Sigmoid colon (tissue), 7 donors: ENCODE measurements around the gene SRRM3. TPM values are rescaled to one million over a fixed set of nuclear protein-coding genes. Genes with fewer than 3 reads are reported as not detected.
"Not testable (repeated sequence)": the region's sequence is repeated elsewhere in the genome, so short reads cannot be mapped to it uniquely, and the experiment has no call there.

ENCODE experiments used
- DNase-seq: peaks from one replicate; pipeline ENCODE4 v3.0.0-alpha.2; 2019
- H3K27ac ChIP-seq, 4 donors: fragments of 200-600 bp; sonication (generic); one replicate each; pipeline ENCODE4 v1.5.1; 2016 to 2019; ENCODE audit warnings: mild to moderate bottlenecking in 1 of 4
- H3K27me3 ChIP-seq, 3 donors: fragments of 200-600 bp; sonication (generic); one replicate each; pipeline ENCODE4 v1.5.1; 2019; ENCODE audit warnings: mild to moderate bottlenecking in 1 of 3
- H3K36me3 ChIP-seq, 4 donors: fragments of 200-600 bp; sonication (generic); one replicate each; pipeline ENCODE4 v1.5.1; 2016 to 2019
- H3K4me1 ChIP-seq, 4 donors: fragments of 200-600 bp; sonication (generic); one replicate each; pipeline ENCODE4 v1.5.1; 2017 to 2019
- H3K4me3 ChIP-seq, 4 donors: fragments of 200-600 bp; sonication (generic); one replicate each; pipeline ENCODE4 v1.5.1; 2017 to 2019; ENCODE audit warnings: mild to moderate bottlenecking in 2 of 4, moderate library complexity in 1 of 4
- H3K9me3 ChIP-seq, 4 donors: fragments of 200-600 bp in 3 of 4; sonication (generic) in 3 of 4; one replicate each; pipeline versions ENCODE4 v1.5.1 to v1.6.1; 2013 to 2019
- EP300 ChIP-seq, 4 donors: sonication (generic); formaldehyde crosslinking; IDR thresholded peaks; one replicate each; pipeline ENCODE4 v1.6.1; 2017; ENCODE audit warnings: antibody characterized with exemption in 4 of 4
- POLR2A ChIP-seq, 2 donors: fragments of 450-650 bp; IDR thresholded peaks; one replicate each; pipeline ENCODE4 v1.6.1; 2016; ENCODE audit warnings: antibody characterized with exemption in 2 of 2, mild to moderate bottlenecking in 2 of 2, moderate library complexity in 2 of 2
- POLR2AphosphoS5 ChIP-seq, 4 donors: sonication (generic); formaldehyde crosslinking; IDR thresholded peaks; one replicate each; pipeline ENCODE4 v1.6.1; 2017; ENCODE audit warnings: antibody characterized with exemption in 4 of 4
- WGBS, 2 donors: extraction: QIAGEN DNeasy Blood & Tissue Kit; methylation state at CpG; one replicate each; pipeline ENCODE4 v1.1.7; 2013; 5-methylcytosine and 5-hydroxymethylcytosine counted together
- intact Hi-C: fragments of 100-400 bp; cut with DNase I; formaldehyde crosslinking; loops from one replicate; pipeline ENCODE4 v1.15.1; 2023
- polyA plus RNA-seq, 3 donors: library from polyadenylated mRNA; stranded (reverse); fragments of 200-250 nt; gene quantifications; one replicate each; pipeline ENCODE4 v1.2.3, GENCODE V29; 2013
- total RNA-seq, 4 donors: library from RNA; depleted of rRNA; stranded (reverse); fragments of >200 nt; gene quantifications; one replicate each; pipeline ENCODE4 v1.1.0, GENCODE V29; 2016
- TF ChIP-seq, protein P1 (sequence below), 4 experiments: fragments of 450-650 bp in 3 of 4; fragments of 200-600 bp in 1 of 4; IDR thresholded peaks; one replicate each; pipeline ENCODE4 v1.5.1; 2016 to 2019; ENCODE audit warnings: antibody characterized with exemption in 4 of 4, mild to moderate bottlenecking in 3 of 4, moderate library complexity in 2 of 4
- donor health status: healthy with polysubstance abuse.
- donor health status: Bipolar disorder and iron deficiency.
- donor health status: healthy.

The SRRM3 gene, protein sequence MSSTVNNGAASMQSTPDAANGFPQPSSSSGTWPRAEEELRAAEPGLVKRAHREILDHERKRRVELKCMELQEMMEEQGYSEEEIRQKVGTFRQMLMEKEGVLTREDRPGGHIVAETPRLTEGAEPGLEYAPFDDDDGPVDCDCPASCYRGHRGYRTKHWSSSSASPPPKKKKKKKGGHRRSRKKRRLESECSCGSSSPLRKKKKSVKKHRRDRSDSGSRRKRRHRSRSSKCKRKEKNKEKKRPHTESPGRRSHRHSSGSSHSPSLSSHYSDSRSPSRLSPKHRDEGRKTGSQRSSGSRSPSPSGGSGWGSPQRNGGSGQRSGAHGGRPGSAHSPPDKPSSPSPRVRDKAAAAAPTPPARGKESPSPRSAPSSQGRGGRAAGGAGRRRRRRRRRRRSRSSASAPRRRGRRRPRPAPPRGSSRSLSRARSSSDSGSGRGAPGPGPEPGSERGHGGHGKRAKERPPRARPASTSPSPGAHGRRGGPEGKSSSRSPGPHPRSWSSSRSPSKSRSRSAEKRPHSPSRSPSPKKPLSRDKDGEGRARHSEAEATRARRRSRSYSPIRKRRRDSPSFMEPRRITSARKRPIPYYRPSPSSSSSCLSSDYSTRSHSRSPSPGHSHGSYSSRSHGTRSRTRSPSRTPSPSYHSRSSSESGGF
- total RNA-seq (10 to 100 TPM in 1 of 4 donors, 1 to 10 TPM in 3; 1.6 to 16.1 (median 6.3) TPM), polyA plus RNA-seq (1 to 10 TPM; 1.4 to 2.2 (median 1.8) TPM)

DNA sequence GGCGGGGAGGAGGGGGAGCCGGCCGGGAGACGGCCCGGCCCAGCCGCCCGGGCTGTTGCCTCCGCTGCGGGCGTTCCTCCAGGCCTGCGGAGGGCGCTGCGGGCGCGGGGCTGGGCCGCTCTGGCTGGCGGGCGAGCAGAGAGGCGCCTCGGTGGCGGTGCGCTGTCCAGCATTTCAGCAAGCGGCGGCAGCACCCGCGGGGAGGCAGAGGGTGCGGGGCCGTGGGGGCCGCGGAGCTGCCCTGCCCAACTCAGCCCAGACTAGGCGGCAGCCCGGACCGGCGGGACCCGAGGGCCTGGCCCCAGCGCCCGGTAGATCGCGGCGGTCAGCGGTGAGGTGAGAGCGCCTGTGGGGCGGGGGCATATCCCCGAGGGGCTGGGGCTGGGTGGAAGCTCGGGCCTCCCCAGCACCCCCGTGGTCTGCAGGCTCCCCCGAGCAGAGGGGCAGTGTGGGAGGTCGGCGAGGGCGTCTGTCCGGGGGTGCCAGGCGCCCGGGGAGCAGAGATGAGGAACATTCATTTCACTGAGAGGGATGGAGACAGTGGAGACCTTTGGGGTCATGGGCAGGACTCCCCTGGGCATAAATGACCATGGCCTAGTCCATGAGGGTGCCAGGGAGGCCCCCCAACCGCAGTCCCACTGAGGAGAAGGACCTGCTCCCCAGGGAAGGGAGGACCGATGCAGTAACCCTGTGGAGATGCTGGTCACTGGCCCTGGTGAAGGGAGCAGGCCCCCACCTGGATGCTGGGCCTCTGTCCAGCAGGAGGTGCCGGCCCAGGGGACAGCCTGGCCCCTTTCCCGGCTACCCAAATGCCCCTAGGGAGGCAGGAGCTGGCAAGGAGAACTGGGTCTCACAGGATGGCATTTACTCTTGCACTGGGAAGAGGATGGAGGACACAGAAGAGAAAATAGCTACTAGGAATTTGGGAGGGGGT lies at the start of gene SRRM3:
TSS of gene SRRM3 (plus strand) at position 165 of the 934 bp plus-strand sequence. CDS start 33,171 bp downstream, outside the sequence.
- TF ChIP-seq, protein P1, sequence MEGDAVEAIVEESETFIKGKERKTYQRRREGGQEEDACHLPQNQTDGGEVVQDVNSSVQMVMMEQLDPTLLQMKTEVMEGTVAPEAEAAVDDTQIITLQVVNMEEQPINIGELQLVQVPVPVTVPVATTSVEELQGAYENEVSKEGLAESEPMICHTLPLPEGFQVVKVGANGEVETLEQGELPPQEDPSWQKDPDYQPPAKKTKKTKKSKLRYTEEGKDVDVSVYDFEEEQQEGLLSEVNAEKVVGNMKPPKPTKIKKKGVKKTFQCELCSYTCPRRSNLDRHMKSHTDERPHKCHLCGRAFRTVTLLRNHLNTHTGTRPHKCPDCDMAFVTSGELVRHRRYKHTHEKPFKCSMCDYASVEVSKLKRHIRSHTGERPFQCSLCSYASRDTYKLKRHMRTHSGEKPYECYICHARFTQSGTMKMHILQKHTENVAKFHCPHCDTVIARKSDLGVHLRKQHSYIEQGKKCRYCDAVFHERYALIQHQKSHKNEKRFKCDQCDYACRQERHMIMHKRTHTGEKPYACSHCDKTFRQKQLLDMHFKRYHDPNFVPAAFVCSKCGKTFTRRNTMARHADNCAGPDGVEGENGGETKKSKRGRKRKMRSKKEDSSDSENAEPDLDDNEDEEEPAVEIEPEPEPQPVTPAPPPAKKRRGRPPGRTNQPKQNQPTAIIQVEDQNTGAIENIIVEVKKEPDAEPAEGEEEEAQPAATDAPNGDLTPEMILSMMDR (IDR thresholded peaks at IDR 0.05), result peak in 1 of 4 experiments; percentile 63
- TF ChIP-seq EP300 (IDR thresholded peaks at IDR 0.05), result no peak
- peak; percentile 72 for DNase-seq
- Histone ChIP-seq H3K9me3 (no peaks in the 10 kb centered on the region), H3K4me3 (no peak within 1 kb of the TSS), H3K27me3 (peaks cover 0 to 41% (median 22%) of the 10 kb centered on the region in 3 donors), H3K27ac (no peak within 1 kb of the TSS), H3K4me1 (peaks cover 0 to 9% (median 4%) of the 10 kb centered on the region in 4 donors), H3K36me3 (no peaks in the 10 kb centered on the region)
- WGBS, 2 donors, result 3% methylated on average over 57 of the region's 57 CpGs
- intact Hi-C loops, result loop anchor here (5.0 kb wide), 1 partner anchor 60 kb away; no protein-coding TSS in a partner anchor

DNA sequence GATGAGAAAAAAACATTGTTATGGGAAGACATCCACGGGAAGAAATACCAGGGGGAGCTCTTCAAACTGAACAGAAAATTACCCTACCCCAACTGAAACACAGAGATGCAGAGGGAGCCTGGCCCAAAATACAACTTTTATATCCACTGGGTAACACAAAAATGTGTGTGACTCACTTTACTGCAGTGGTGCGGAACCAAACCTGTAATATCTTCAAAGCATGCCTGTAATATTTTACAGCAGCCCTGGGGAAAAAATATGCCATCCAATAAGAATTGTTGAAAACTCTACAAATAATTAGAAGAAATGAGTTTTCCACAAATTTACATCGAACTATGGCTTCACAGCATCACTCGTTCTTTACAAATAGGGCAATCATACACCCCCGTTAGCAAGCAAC lies 49.8 kb upstream of the SRRM3 start:
- Histone ChIP-seq H3K36me3 (no peaks in the 10 kb centered on the region), H3K4me1 (peaks cover 0 to 5% (median 0%) of the 10 kb centered on the region in 4 donors), H3K9me3 (no peaks in the 10 kb centered on the region), H3K27me3 (peaks cover 0 to 10% (median 0%) of the 10 kb centered on the region in 3 donors), H3K27ac (no peak overlapping the region), H3K4me3 (no peak overlapping the region)
- TF ChIP-seq EP300 (IDR thresholded peaks at IDR 0.05) (no peak), POLR2AphosphoS5 (IDR thresholded peaks at IDR 0.05) (no peak), POLR2A (IDR thresholded peaks at IDR 0.05) (no peak)
- TF ChIP-seq, protein P1 (IDR thresholded peaks at IDR 0.05), result no peak
- 81 to 84% methylated on average over 5 of the region's 5 CpGs for WGBS, 2 donors
- DNase-seq, result no peak
- intact Hi-C loops, result no loop called here

GRCh38 chr7:76153571-76154230 lies 48.0 kb upstream of the SRRM3 start:
- H3K4me3 ChIP-seq, H3K27ac ChIP-seq, H3K36me3 ChIP-seq, H3K9me3 ChIP-seq, H3K4me1 ChIP-seq, H3K27me3 ChIP-seq, intact Hi-C loops, DNase-seq: not testable (repeated sequence)
- WGBS, 2 donors, result 66 to 74% methylated on average over 5 of the region's 5 CpGs

DNA sequence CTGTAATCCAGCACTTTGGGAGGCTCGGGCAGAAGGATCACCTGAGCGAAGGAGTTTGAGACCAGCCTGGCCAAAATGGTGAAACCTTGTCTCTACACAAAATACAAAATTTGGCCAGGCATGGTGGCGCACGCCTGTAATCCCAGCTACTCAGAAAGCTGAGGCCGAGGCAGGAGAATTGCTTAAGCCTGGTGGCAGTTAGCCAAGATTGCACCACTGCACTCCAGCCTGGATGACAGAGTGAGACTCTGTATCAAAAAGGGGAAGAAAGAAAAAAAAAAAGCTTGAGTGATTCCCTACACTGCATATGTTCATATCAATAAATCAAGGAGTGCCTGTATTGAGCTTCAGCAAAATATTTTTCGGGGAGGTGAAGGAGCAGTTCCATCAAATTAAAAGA lies 45.8 kb upstream of the SRRM3 start:
- intact Hi-C loops, result no loop called here
- no peak for TF ChIP-seq POLR2A (IDR thresholded peaks at IDR 0.05)
- no peak for TF ChIP-seq EP300 (IDR thresholded peaks at IDR 0.05)

DNA sequence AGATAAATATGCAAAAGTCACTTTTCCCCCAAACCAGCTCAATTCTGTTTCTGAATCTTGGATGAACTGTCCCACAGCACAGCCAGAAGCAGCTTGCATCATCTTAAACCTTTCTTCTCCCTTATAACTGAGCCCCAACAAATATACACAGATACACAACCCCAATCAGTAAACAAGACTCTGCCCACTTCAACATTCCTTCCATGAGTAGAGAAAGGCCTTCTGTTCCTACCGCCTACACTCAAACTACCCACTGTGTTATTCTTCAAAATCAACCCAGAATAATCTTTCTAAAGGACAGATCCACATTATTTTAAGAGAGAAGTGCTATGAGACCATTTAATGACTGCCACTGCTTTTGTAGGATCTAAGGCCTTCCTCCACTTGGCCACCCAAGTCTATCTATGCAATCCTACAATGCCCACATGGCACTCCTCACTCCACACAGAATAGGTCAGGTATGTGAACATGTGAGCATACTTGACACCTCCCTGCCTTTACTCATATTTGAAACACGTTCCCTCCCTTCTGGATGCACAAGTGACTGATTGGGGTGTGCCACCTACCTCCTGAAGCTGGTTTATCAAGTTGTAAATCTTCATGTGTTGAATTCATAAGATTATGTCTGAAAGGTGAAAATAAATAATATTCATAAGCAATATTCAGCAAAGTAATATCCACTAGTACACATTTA lies 44.6 kb upstream of the SRRM3 start:
- WGBS, 2 donors, result 78 to 84% methylated on average over 2 of the region's 2 CpGs
- intact Hi-C loops, H3K27me3 ChIP-seq, H3K9me3 ChIP-seq, H3K4me3 ChIP-seq, H3K36me3 ChIP-seq, DNase-seq, H3K27ac ChIP-seq, H3K4me1 ChIP-seq: not testable (repeated sequence)

More for the DNA sequence above, 45.8 kb upstream of the SRRM3 start:
- Histone ChIP-seq H3K27ac (no peak overlapping the region), H3K4me1 (no peaks in the 10 kb centered on the region), H3K9me3 (no peaks in the 10 kb centered on the region), H3K27me3 (no peaks in the 10 kb centered on the region), H3K4me3 (no peak overlapping the region), H3K36me3 (no peaks in the 10 kb centered on the region)
- 69 to 70% methylated on average over 6 of the region's 6 CpGs for WGBS, 2 donors
- peak; percentile 75 for DNase-seq

DNA sequence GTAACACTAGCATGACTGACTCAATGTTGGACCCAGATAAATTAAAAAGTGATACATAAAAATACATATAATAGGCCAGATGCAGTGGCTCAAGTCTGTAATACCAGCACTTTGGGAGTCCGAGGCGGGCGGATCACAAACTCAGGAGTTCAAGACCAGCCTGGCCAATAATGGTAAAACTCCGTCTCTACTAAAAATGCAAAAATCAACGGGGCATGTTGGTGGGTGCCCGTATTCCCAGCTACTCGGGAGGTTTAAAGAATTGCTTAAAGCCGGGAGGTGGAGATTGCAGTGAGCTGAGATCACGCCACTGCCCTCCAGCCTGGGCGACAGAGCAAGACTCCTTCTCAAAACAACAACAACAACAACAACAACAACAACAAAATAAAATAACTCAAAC lies 43.3 kb upstream of the SRRM3 start:
- H3K9me3 ChIP-seq, H3K27me3 ChIP-seq, H3K27ac ChIP-seq, intact Hi-C loops, H3K4me1 ChIP-seq, H3K4me3 ChIP-seq, H3K36me3 ChIP-seq, DNase-seq: not testable (repeated sequence)
- WGBS, 2 donors, result 92 to 94% methylated on average over 10 of the region's 10 CpGs

- H3K27ac ChIP-seq, H3K9me3 ChIP-seq, H3K4me1 ChIP-seq, H3K36me3 ChIP-seq, DNase-seq, H3K4me3 ChIP-seq, H3K27me3 ChIP-seq: not testable (repeated sequence)
- WGBS, 2 donors, result 83 to 86% methylated on average over 10 of the region's 10 CpGs
- intact Hi-C loops, result loop anchor here (10.0 kb wide), 1 partner anchor 118 kb away; the partner anchor contains the start of genes MDH2 and STYXL1
These were observed 39.1 kb upstream of the SRRM3 start for GRCh38 chr7:76162416-76163170.

DNA sequence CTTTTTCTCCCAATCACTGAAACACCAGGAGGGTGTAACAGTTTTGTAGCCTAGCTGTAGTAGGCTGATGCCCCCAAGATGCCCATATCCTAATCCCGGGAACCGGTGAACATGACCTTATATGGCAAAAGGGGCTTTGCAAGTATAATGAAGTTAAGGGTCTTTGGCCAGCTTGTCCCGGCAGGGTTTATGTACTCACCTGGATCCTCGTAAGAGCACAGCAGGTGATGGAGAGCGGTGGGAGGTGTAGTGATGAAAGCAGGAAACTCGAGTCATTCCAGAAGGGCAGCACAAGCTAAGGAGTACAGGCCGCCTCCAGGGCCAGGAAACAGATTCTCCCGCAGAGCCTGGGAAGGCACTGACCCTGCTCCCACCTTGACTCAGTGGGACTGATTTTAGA lies 37.9 kb upstream of the SRRM3 start:
- not testable (repeated sequence) for H3K9me3 ChIP-seq, H3K27ac ChIP-seq, H3K36me3 ChIP-seq, H3K4me1 ChIP-seq, H3K27me3 ChIP-seq, H3K4me3 ChIP-seq, DNase-seq
- intact Hi-C loops, result loop anchor here (10.0 kb wide), 1 partner anchor 119 kb away; the partner anchor contains the start of genes MDH2 and STYXL1
- 65 to 69% methylated on average over 8 of the region's 8 CpGs for WGBS, 2 donors
